GM18909 (cell line): Measurements from ENCODE around the gene TNFRSF1A.

ENCODE experiments used
- ATAC-seq: cut with Tn5 transposase; IDR thresholded peaks from one replicate; pipeline ENCODE4 v1.9.1; 2021; ENCODE audit warnings: mild to moderate bottlenecking; ENCODE audit not compliant: unreplicated experiment, poor library complexity

Gene TNFRSF1A

GRCh38 chr12:6341417-6342139, at the start of gene TNFRSF1A:
TSS of gene TNFRSF1A (minus strand) at chr12:6342076. CDS start at chr12:6341814, 262 bp downstream.
- no peak for ATAC-seq

GRCh38 chr12:6391013-6391412, 49.1 kb upstream of the TNFRSF1A start:
- ATAC-seq: no peak

GRCh38 chr12:6390084-6390799, 48.4 kb upstream of the TNFRSF1A start:
- no peak for ATAC-seq

- no peak for ATAC-seq
These were observed 45.7 kb upstream of the TNFRSF1A start for GRCh38 chr12:6387541-6387940.

GRCh38 chr12:6386491-6386890, 44.6 kb upstream of the TNFRSF1A start:
- no peak for ATAC-seq

GRCh38 chr12:6386038-6386437, 44.2 kb upstream of the TNFRSF1A start:
- ATAC-seq: no peak

- no peak for ATAC-seq
These were observed 42.9 kb upstream of the TNFRSF1A start for GRCh38 chr12:6384499-6385436.

GRCh38 chr12:6383572-6384498, 42.0 kb upstream of the TNFRSF1A start, which contains the start of gene LTBR:
TSS of gene LTBR (plus strand) at chr12:6384162. CDS start at chr12:6384359, 197 bp downstream.
- no peak for ATAC-seq

GRCh38 chr12:6382982-6383381, 41.1 kb upstream of the TNFRSF1A start:
- ATAC-seq: no peak

- no peak for ATAC-seq
These were observed 40.5 kb upstream of the TNFRSF1A start for GRCh38 chr12:6382371-6382770.

GRCh38 chr12:6380141-6381121, 38.6 kb upstream of the TNFRSF1A start:
- no peak for ATAC-seq

GRCh38 chr12:6378709-6379472, 37.0 kb upstream of the TNFRSF1A start:
- ATAC-seq: no peak

GRCh38 chr12:6377667-6377994, 35.8 kb upstream of the TNFRSF1A start:
- no peak for ATAC-seq

GRCh38 chr12:6376870-6377666, 35.2 kb upstream of the TNFRSF1A start:
- no peak for ATAC-seq

GRCh38 chr12:6376079-6376869, 34.4 kb upstream of the TNFRSF1A start:
- no peak for ATAC-seq
